ENCODE results near the gene CNTLN. TPM values are rescaled to one million over a fixed set of nuclear protein-coding genes. Genes with fewer than 3 reads are reported as not detected.
A peak's percentile ranks its signal among the peaks of the same experiment; 100 is the strongest.
"Not testable (repeated sequence)": the region's sequence is repeated elsewhere in the genome, so short reads cannot be mapped to it uniquely, and the experiment has no call there.

Gene CNTLN
- total RNA-seq, 2 donors from 2014 or later: 10.8 to 10.9 TPM

- intact Hi-C loops (cut with DNase I): no loop called here
Observed at GRCh38 chr9:17470036-17470813, 335.4 kb downstream of the CNTLN start.

GRCh38 chr9:17472126-17472525 lies 337.3 kb downstream of the CNTLN start:
- DNase-seq (ENCODE audit: low spot score): no peak
- intact Hi-C loops (cut with DNase I): no loop called here

More at GRCh38 chr9:17470036-17470813, 335.4 kb downstream of the CNTLN start:
- no peak for DNase-seq (ENCODE audit: low spot score)

- intact Hi-C loops (cut with DNase I): no loop called here
- DNase-seq (ENCODE audit: low spot score): no peak
Observed at GRCh38 chr9:17476401-17476800, 341.6 kb downstream of the CNTLN start.

- DNase-seq (ENCODE audit: low spot score): no peak
- intact Hi-C loops (cut with DNase I): loop anchor here in 1 of 2 donors (1.0 kb wide), 1 partner anchor 36 kb away; no protein-coding TSS in a partner anchor
Observed at GRCh38 chr9:17477816-17478215, 343.0 kb downstream of the CNTLN start.

- peak; percentile 72 for DNase-seq (ENCODE audit: low spot score)
- intact Hi-C loops (cut with DNase I): no loop called here
Observed at GRCh38 chr9:17480966-17481365, 346.1 kb downstream of the CNTLN start.

- DNase-seq (ENCODE audit: low spot score): no peak
Observed at GRCh38 chr9:17481565-17481964, 346.7 kb downstream of the CNTLN start.

GRCh38 chr9:17484906-17485305 lies 350.1 kb downstream of the CNTLN start:
- intact Hi-C loops (cut with DNase I): no loop called here
- DNase-seq (ENCODE audit: low spot score): no peak

More at GRCh38 chr9:17481565-17481964, 346.7 kb downstream of the CNTLN start:
- intact Hi-C loops (cut with DNase I): no loop called here

GRCh38 chr9:17486396-17486795 lies 351.6 kb downstream of the CNTLN start:
- intact Hi-C loops (cut with DNase I): no loop called here
- DNase-seq (ENCODE audit: low spot score): no peak

- intact Hi-C loops (cut with DNase I): no loop called here
- no peak for DNase-seq (ENCODE audit: low spot score)
Observed at GRCh38 chr9:17487467-17487866, 352.6 kb downstream of the CNTLN start.

- intact Hi-C loops (cut with DNase I): no loop called here
- no peak for DNase-seq (ENCODE audit: low spot score)
Observed at GRCh38 chr9:17488662-17489061, 353.8 kb downstream of the CNTLN start.

- DNase-seq (ENCODE audit: low spot score): no peak
- intact Hi-C loops (cut with DNase I): no loop called here
Observed at GRCh38 chr9:17490110-17490509, 355.3 kb downstream of the CNTLN start.

GRCh38 chr9:17491780-17492179 lies 356.9 kb downstream of the CNTLN start:
- intact Hi-C loops (cut with DNase I): no loop called here
- DNase-seq (ENCODE audit: low spot score): no peak

GRCh38 chr9:17503196-17503595 lies 368.4 kb downstream of the CNTLN start:
- no peak for DNase-seq (ENCODE audit: low spot score)
- intact Hi-C loops (cut with DNase I): no loop called here

- intact Hi-C loops (cut with DNase I): no loop called here
- DNase-seq (ENCODE audit: low spot score): no peak
Observed at GRCh38 chr9:17509151-17509550, 374.3 kb downstream of the CNTLN start.

GRCh38 chr9:17509701-17510100 lies 374.9 kb downstream of the CNTLN start:
- no peak for DNase-seq (ENCODE audit: low spot score)
- intact Hi-C loops (cut with DNase I): no loop called here

- DNase-seq (ENCODE audit: low spot score): no peak
- intact Hi-C loops (cut with DNase I): no loop called here
Observed at GRCh38 chr9:17519761-17520160, 384.9 kb downstream of the CNTLN start.

- intact Hi-C loops (cut with DNase I): no loop called here
- DNase-seq (ENCODE audit: low spot score): no peak
Observed at GRCh38 chr9:17520268-17521064, 385.6 kb downstream of the CNTLN start.

GRCh38 chr9:17521100-17521855 lies 386.4 kb downstream of the CNTLN start:
- intact Hi-C loops (cut with DNase I): no loop called here
- DNase-seq (ENCODE audit: low spot score): no peak

GRCh38 chr9:17526726-17527125 lies 391.9 kb downstream of the CNTLN start:
- DNase-seq (ENCODE audit: low spot score): not testable (repeated sequence)
- intact Hi-C loops (cut with DNase I): loop anchor here in 1 of 2 donors (5.0 kb wide), 1 partner anchor 271 kb away; no protein-coding TSS in a partner anchor

- intact Hi-C loops (cut with DNase I): loop anchor here in 1 of 2 donors (5.0 kb wide), 1 partner anchor 268 kb away; no protein-coding TSS in a partner anchor
- DNase-seq (ENCODE audit: low spot score): no peak
Observed at GRCh38 chr9:17528859-17529258, 394.0 kb downstream of the CNTLN start.
